NCI-H69 (cell line): Measurements from ENCODE around the gene PLEKHG1.

Experiments used
- DNase-seq: peaks from one replicate; lab custom pipeline; 2025; lab: John Stamatoyannopoulos, UW

The PLEKHG1 gene

GRCh38 chr6:150620244-150620643 lies 20.6 kb downstream of the PLEKHG1 start:
- DNase-seq: no peak

- DNase-seq: no peak
These were observed 21.1 kb downstream of the PLEKHG1 start for GRCh38 chr6:150620763-150621162.

- no peak for DNase-seq
These were observed 22.8 kb downstream of the PLEKHG1 start for GRCh38 chr6:150622476-150622875.

GRCh38 chr6:150622941-150623874 lies 23.5 kb downstream of the PLEKHG1 start:
- no peak for DNase-seq

GRCh38 chr6:150624191-150624590 lies 24.5 kb downstream of the PLEKHG1 start:
- no peak for DNase-seq

- DNase-seq: no peak
These were observed 26.2 kb downstream of the PLEKHG1 start for GRCh38 chr6:150625927-150626326.

- no peak for DNase-seq
These were observed 27.5 kb downstream of the PLEKHG1 start for GRCh38 chr6:150627154-150627553.

- DNase-seq: no peak
These were observed 27.9 kb downstream of the PLEKHG1 start for GRCh38 chr6:150627585-150628025.

- no peak for DNase-seq
These were observed 29.2 kb downstream of the PLEKHG1 start for GRCh38 chr6:150628908-150629307.

- no peak for DNase-seq
These were observed 31.7 kb downstream of the PLEKHG1 start for GRCh38 chr6:150631283-150631983.

GRCh38 chr6:150631984-150632642 lies 32.4 kb downstream of the PLEKHG1 start:
- no peak for DNase-seq

GRCh38 chr6:150632785-150633485 lies 33.2 kb downstream of the PLEKHG1 start:
- no peak for DNase-seq

- DNase-seq: no peak
These were observed 33.8 kb downstream of the PLEKHG1 start for GRCh38 chr6:150633486-150633834.

- DNase-seq: no peak
These were observed 34.7 kb downstream of the PLEKHG1 start for GRCh38 chr6:150634176-150634963.

- DNase-seq: no peak
These were observed 35.2 kb downstream of the PLEKHG1 start for GRCh38 chr6:150634964-150635292.

GRCh38 chr6:150635906-150636514 lies 36.3 kb downstream of the PLEKHG1 start:
- DNase-seq: no peak

GRCh38 chr6:150636808-150637207 lies 37.1 kb downstream of the PLEKHG1 start:
- DNase-seq: no peak

- DNase-seq: no peak
These were observed 37.6 kb downstream of the PLEKHG1 start for GRCh38 chr6:150637266-150637665.

GRCh38 chr6:150638267-150638666 lies 38.6 kb downstream of the PLEKHG1 start:
- no peak for DNase-seq

GRCh38 chr6:150638765-150639164 lies 39.1 kb downstream of the PLEKHG1 start:
- DNase-seq: no peak

GRCh38 chr6:150639823-150640331 lies 40.2 kb downstream of the PLEKHG1 start:
- DNase-seq: no peak
